ENCODE data around the gene DNLZ.

Gene DNLZ

GRCh38 chr9:136333486-136333885 lies 30.1 kb downstream of the DNLZ start:
- Histone ChIP-seq H3K9ac (ENCODE audit: low read length) (no peak overlapping the region), H3K4me3 (ENCODE audit: insufficient read depth, low read length, poor library complexity, severe bottlenecking) (no peak overlapping the region), H4K20me1 (ENCODE audit: low read depth, low read length) (no peaks in the 10 kb centered on the region)

GRCh38 chr9:136333045-136333444 lies 30.5 kb downstream of the DNLZ start:
- Histone ChIP-seq H3K4me2 (ENCODE audit: low read depth, low read length, poor library complexity, severe bottlenecking) (no peak overlapping the region), H3K27ac (ENCODE audit: low read depth, low read length) (no peak overlapping the region), H3K9me2 (replicated peaks; ENCODE audit: insufficient read depth, low read length) (no peaks in the 10 kb centered on the region), H4K20me1 (ENCODE audit: low read depth, low read length) (no peaks in the 10 kb centered on the region), H3K9ac (ENCODE audit: low read length) (no peak overlapping the region), H3K9me3 (ENCODE audit: insufficient read depth, low read length) (no peaks in the 10 kb centered on the region), H3K4me3 (ENCODE audit: insufficient read depth, low read length, poor library complexity, severe bottlenecking) (no peak overlapping the region), H3F3A (ENCODE audit: insufficient read depth) (no peaks in the 10 kb centered on the region), H3K79me2 (ENCODE audit: insufficient read depth, low read length) (no peaks in the 10 kb centered on the region), H3K36me3 (ENCODE audit: low read length) (no peaks in the 10 kb centered on the region), H2AFZ (ENCODE audit: low read depth, low read length, severe bottlenecking) (no peak overlapping the region), H3K27me3 (ENCODE audit: low read length) (no peaks in the 10 kb centered on the region)
- TF ChIP-seq EZH2phosphoT487 (conservative IDR thresholded peaks at IDR 0.05; ENCODE audit: low read length), result no peak
- TF ChIP-seq CTCF (IDR thresholded peaks at IDR 0.05; ENCODE audit: insufficient read depth, low read length, poor library complexity, severe bottlenecking), result no peak

More at GRCh38 chr9:136333486-136333885, 30.1 kb downstream of the DNLZ start:
- no peaks in the 10 kb centered on the region for H3K9me2 ChIP-seq (replicated peaks; ENCODE audit: insufficient read depth, low read length)
- no peaks in the 10 kb centered on the region for H3K9me3 ChIP-seq (ENCODE audit: insufficient read depth, low read length)
- no peak for TF ChIP-seq EZH2phosphoT487 (conservative IDR thresholded peaks at IDR 0.05; ENCODE audit: low read length)
- no peak for TF ChIP-seq CTCF (IDR thresholded peaks at IDR 0.05; ENCODE audit: insufficient read depth, low read length, poor library complexity, severe bottlenecking)
- no peaks in the 10 kb centered on the region for H3K27me3 ChIP-seq (ENCODE audit: low read length)
- no peak overlapping the region for H2AFZ ChIP-seq (ENCODE audit: low read depth, low read length, severe bottlenecking)
- H3K4me2 ChIP-seq (ENCODE audit: low read depth, low read length, poor library complexity, severe bottlenecking), result no peak overlapping the region
- no peaks in the 10 kb centered on the region for H3F3A ChIP-seq (ENCODE audit: insufficient read depth)
- no peak overlapping the region for H3K27ac ChIP-seq (ENCODE audit: low read depth, low read length)
- no peaks in the 10 kb centered on the region for H3K36me3 ChIP-seq (ENCODE audit: low read length)
- no peaks in the 10 kb centered on the region for H3K79me2 ChIP-seq (ENCODE audit: insufficient read depth, low read length)

DNA sequence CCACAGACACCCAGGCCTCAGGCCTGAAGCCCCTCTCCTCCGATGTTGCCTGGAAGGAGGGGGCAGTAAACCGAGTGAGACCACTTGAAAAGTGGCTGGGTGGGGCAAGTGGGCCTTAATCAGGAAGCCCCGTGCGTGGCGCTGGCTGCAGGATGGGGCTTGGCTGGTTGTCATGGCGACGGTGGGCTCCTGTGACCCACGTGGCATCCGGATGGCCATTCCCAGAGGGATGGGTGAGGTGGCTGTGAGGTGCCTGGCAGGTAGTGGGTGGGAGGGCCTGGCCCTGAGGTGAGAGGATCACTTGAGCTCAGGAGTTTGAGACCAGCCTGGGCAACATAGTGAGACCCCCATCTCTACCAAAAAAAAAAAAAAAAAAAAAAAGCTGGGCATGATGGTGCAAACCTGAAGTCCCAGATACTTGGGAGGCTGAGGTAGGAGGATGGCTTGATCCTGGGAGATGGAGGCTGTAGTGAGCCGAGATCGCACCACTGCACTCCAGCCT lies 31.0 kb downstream of the DNLZ start:
- H4K20me1 ChIP-seq (ENCODE audit: low read depth, low read length), result no peaks in the 10 kb centered on the region
- no peaks in the 10 kb centered on the region for H3K79me2 ChIP-seq (ENCODE audit: insufficient read depth, low read length)
- no peaks in the 10 kb centered on the region for H3K27me3 ChIP-seq (ENCODE audit: low read length)
- TF ChIP-seq CTCF (IDR thresholded peaks at IDR 0.05; ENCODE audit: insufficient read depth, low read length, poor library complexity, severe bottlenecking) (no peak), EZH2phosphoT487 (conservative IDR thresholded peaks at IDR 0.05; ENCODE audit: low read length) (no peak)
- no peak overlapping the region for H3K27ac ChIP-seq (ENCODE audit: low read depth, low read length)
- no peak overlapping the region for H2AFZ ChIP-seq (ENCODE audit: low read depth, low read length, severe bottlenecking)
- no peak overlapping the region for H3K4me3 ChIP-seq (ENCODE audit: insufficient read depth, low read length, poor library complexity, severe bottlenecking)
- no peaks in the 10 kb centered on the region for H3K36me3 ChIP-seq (ENCODE audit: low read length)
- no peak overlapping the region for H3K4me2 ChIP-seq (ENCODE audit: low read depth, low read length, poor library complexity, severe bottlenecking)
- H3K9me2 ChIP-seq (replicated peaks; ENCODE audit: insufficient read depth, low read length), result no peaks in the 10 kb centered on the region
- no peaks in the 10 kb centered on the region for H3K9me3 ChIP-seq (ENCODE audit: insufficient read depth, low read length)
- H3K9ac ChIP-seq (ENCODE audit: low read length), result no peak overlapping the region
- H3F3A ChIP-seq (ENCODE audit: insufficient read depth), result no peaks in the 10 kb centered on the region
